Measurements from ENCODE around the gene RBM5.
"Not testable (repeated sequence)": the region's sequence is repeated elsewhere in the genome, so short reads cannot be mapped to it uniquely, and the experiment has no call there.

The RBM5 gene
- 60.7 to 119 (median 95.3) reads per million in 17 experiments for total RNA-seq

GRCh38 chr3:50088725-50089608, at the start of gene RBM5:
Gene RBM5, plus strand, starts transcription at chr3:50088919. Its CDS starts 1,516 bp downstream, at chr3:50090435.
- peak; percentile 92 to 96 (median 96) for DNase-seq

- no peak for DNase-seq
Measured at GRCh38 chr3:50044976-50045375, 43.7 kb upstream of the RBM5 start.

GRCh38 chr3:50047426-50047825, 41.3 kb upstream of the RBM5 start:
- DNase-seq: no peak

DNA sequence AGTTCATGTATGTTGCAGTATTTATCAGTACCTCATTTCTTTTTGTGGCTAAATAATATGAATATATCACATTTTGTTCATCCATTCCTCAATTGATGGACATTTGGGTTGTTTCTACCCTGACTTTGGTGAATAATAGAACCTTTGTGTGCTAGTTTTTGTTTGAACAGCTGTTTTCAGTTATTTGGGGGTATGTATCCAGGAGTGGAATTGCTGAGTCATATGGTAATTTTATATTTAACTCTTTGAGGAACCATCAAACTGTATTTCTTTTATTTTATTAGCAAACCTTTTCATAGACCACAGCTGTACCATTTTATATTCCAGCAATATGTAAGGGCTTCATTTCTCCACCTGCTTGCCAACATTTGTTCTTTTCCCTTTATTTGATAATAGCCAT, 38.4 kb upstream of the RBM5 start:
- DNase-seq: no peak

- DNase-seq: no peak
Measured at GRCh38 chr3:50057756-50058155, 31.0 kb upstream of the RBM5 start.

- DNase-seq: no peak
Measured at GRCh38 chr3:50068134-50068533, 20.6 kb upstream of the RBM5 start.

DNA sequence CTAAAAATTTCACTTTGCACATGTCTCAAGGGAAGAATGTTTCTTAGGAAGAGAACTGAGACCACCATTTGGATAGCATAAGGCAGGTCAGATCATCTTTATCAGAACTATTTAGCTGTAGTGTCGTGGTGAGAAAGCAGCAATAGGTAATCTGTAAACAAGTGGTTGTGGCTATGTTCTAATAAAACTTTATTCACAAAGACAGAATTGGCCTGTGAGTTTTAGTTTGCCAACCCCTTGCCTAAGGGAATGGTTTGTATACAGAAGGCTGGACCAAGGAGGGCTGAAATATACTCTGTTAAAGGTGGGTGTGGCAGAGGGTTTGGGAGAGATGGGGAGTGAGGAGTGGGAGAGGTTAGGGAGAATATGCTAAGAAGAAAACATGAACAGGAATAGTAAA, 10.6 kb upstream of the RBM5 start:
- no peak for DNase-seq

DNA sequence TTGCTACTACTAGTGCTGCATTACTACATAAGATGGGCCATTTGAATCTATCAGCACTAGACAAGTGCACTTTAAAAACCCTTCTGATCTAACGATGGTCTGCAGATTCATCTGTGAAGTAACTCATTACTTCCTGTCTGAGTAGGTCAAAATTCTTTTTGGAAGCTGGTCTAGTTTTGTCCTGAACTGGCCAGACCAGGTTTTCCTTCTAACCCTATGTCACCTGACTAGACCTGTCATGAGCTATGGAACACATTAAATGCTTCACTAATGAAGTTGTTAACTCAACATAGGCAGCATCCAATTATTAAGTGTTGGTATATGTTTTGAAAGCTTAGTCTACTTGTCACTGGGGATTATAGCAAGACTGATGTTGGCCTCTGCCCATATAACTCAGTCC, 10.1 kb upstream of the RBM5 start:
- DNase-seq: peak in 2 of 4 experiments; percentile 26 to 31

GRCh38 chr3:50084951-50085350, 3.8 kb upstream of the RBM5 start:
- DNase-seq: not testable (repeated sequence)

- DNase-seq: peak in 1 of 4 experiments; percentile 11
Measured at GRCh38 chr3:50089609-50089945, 858 bp downstream of the RBM5 start.

- DNase-seq: peak in 1 of 4 experiments; percentile 21
Measured at GRCh38 chr3:50090984-50091383, 2.3 kb downstream of the RBM5 start.

DNA sequence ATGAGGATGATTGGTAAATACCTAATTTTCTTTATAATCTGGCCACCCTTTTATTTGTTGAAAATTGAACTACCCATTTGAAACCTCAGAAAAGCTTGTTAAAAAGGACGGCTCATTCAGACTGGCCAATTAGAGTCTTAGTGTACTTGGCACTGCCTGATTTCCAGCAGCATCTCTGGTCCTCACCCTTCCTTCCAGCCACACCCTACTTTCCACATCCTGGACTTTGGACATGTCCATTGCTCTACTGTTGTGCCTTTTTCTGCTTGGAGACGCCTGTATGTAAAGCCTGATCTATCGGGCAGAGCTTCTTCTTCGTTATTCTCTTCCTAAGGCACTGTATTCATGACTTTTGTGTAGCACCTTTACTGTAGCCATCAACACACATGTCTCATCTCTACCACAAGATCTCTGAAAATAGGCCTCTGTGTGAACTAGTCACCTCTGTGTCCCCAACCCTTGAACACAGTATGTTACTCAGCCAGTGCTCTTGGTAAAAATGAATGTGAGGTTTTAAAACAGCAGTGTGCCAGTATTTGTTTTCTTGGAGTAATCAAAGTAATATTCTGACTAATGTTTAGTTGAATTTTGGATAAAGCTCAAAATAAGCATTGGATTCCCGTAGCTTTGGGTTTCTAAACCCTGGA, 6.8 kb downstream of the RBM5 start:
- DNase-seq: no peak

DNA sequence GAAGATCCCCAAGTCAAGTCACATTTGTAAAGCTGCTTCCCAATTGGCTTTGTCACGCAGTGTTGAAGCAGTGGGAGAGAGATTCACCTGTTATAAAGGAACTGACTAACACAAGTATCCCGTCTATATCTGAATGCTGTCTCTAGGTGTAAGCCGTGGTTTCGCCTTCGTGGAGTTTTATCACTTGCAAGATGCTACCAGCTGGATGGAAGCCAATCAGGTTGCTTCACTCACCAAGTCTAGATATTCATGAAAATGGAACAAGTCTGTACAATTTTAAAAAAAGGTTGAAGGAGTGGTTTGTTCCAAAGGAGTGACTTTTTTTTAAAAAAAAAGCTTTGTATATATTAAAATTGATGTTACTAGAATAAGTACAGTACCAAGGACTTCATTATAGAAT, 11.7 kb downstream of the RBM5 start:
- no peak for DNase-seq

DNA sequence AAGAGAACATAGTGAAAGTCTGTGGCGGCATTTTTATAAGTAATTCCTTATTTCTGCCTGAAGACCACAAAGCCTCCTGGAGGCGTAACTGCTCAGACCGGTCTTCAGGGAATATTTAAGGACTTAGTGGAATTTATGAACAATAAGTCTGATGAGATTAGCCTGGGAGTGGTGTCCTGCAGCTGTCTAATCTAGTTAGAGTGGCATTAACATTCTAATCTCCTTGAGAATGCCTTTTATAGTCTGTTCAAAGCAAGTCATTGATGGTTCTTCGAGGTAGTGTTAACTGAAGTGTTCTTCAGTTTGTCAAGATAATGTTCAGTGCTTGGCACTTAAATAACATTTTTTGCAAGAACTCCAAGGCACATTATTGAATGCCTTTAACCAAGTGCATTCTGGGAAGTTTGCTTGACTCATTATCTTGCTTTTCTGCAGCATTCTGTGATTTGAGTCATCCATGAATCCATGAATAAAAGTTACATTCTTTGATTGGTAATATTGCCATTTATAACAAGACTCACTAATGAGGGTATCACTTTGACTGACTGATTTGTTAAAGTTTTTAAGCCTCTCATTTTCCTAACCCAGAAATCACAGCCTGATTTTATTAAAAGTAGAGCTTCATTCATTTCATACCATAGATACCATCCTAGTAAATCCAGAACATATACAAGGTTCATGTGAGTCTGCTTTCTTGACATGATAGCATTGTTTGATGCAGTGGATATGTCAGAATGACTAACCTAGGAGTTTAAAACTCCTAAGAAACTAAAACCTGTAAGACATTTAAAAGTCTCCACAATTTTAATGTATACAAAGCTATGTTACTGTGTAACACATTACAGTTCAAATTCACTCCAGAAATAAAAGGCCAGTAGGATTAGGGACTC, 12.5 kb downstream of the RBM5 start:
- DNase-seq: no peak

GRCh38 chr3:50102558-50102957, 13.8 kb downstream of the RBM5 start:
- DNase-seq: no peak

DNA sequence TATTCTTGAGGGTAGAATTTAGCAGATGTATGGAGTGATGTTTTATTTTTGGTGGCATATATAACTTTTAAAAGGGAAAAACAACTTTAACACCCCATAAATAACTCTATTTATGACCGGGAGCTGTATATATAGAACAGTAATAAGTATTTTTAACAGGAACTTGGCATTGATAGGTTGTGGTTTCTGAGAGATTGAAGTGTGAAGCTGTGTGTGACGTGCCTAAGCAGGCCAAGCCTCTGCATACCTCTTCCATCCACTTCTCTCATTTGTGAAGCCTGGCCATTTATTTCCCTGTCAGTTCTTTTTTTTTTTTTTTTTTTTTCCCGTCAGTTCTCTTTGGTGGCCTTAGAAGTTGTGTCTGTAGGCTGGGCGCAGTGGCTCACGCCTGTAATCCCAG, 23.0 kb downstream of the RBM5 start:
- DNase-seq: no peak

DNA sequence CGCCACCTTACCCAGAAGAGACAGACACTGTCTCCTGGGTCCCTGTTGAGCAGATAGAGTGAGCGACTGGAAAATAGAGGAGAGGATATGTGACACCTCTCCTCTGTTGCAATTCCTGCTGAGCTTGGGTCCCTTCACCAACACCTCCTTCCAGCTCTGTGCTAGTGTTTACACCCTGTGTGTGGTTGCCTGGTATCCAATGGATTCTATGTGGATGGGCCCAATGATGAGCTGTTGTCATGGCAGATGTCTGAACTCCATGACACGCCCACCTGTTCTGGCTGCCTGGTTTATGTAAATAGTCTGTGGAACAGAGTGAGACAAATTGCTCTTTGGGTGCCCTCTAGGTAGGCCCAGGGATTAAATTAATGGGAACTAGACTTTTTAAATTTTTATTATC, 23.7 kb downstream of the RBM5 start:
- DNase-seq: no peak

DNA sequence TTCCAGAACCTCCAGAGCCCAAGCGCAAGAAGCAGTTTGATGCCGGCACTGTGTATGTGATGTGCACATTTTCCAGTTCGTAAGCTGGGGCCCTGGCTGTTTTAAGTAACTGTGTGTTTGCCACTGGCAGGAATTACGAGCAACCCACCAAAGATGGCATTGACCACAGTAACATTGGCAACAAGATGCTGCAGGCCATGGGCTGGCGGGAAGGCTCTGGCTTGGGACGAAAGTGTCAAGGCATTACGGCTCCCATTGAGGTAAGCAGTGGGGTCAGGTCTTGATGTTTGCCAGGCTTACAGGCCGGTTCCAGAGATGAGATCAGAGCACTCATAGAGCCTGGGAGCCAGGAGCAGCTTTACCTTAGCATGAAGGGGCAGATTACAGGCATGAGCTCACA, 28.4 kb downstream of the RBM5 start:
- no peak for DNase-seq

DNA sequence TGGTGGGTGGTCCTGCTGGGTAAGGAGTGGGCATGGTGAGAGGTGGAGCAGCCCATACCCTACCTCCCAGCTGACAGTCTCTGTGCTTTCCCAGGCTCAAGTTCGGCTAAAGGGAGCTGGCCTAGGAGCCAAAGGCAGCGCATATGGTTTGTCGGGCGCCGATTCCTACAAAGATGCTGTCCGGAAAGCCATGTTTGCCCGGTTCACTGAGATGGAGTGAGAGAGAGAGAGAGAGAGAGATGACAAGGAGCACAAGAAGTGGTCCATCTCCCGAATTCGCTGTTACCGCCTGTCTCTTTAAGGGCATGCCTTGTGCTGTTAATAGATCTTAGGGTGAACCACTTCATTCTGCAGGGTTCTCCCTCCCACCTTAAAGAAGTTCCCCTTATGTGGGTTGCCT, 29.5 kb downstream of the RBM5 start:
- peak in 2 of 4 experiments; percentile 31 to 40 for DNase-seq

DNA sequence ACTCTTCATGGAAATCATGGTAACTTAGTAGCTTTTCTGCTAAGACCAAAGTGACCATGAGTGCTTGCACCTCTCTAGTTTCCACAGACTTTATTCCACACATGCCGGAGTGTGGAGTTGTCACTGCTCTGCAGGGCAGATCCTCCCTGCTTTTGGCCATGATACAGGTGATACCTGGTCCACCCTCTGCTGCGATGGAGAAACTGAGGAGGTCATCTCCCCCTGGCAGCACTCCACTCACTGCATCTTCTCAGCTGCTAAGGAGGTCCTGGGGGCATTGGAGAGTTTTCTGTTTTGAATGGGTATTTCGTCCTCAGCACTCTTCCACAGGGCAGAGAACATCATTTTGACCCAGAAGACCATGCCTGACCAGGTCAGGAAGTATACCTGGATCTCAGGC, 31.1 kb downstream of the RBM5 start:
- DNase-seq: no peak

- no peak for DNase-seq
Measured at GRCh38 chr3:50120364-50121071, 31.8 kb downstream of the RBM5 start.
